ENCODE results near the gene ZXDB. TPM values are rescaled to one million over a fixed set of nuclear protein-coding genes. Genes with fewer than 3 reads are reported as not detected.

The ZXDB gene
- total and polyA plus RNA-seq, 2 of the 13 experiments (the other 11 are each of a cell fraction or from before 2014, with no cell fraction given): 4.5 to 9.0 TPM

- TF ChIP-seq ZNF782 (CRISPR knock-in tag; IDR thresholded peaks at IDR 0.05; ENCODE audit: borderline replicate concordance) (no peak), FOXO1 (CRISPR knock-in tag; IDR thresholded peaks at IDR 0.05) (no peak), SALL1 (CRISPR knock-in tag; IDR thresholded peaks at IDR 0.05) (peak; percentile 27; the same call in 1 of the 2 replicates)
Observed at GRCh38 chrX:57640674-57641016, 48.8 kb downstream of the ZXDB start (continued).

- Histone ChIP-seq H3K36me3 (replicated peaks in 1 of 2; ENCODE audit: control insufficient read depth in 1 of 2, insufficient read depth in 2 of 2, low read length in 2 of 2) (no peaks in the 10 kb centered on the region), H3K9me3 (ENCODE audit: low read length) (no peaks in the 10 kb centered on the region), H3K9ac (ENCODE audit: insufficient read depth, low read depth, low read length) (no peak overlapping the region), H3K4me1 (ENCODE audit: insufficient read depth, low read length) (peaks cover 50% of the 10 kb centered on the region), H3K4me3 (replicated peaks in 1 of 3; ENCODE audit: insufficient read depth in 1 of 3, low read depth in 2 of 3, low read length in 3 of 3) (no peak overlapping the region), H3K79me2 (ENCODE audit: insufficient read depth, low read length) (no peaks in the 10 kb centered on the region), H3K27me3 (ENCODE audit: control insufficient read depth in 1 of 2, insufficient read depth in 2 of 2, low read length in 2 of 2) (no peaks in the 10 kb centered on the region), H4K20me1 (ENCODE audit: insufficient read depth, low read length) (no peaks in the 10 kb centered on the region), H3K4me2 (ENCODE audit: low read depth, low read length) (no peak overlapping the region), H2AFZ (ENCODE audit: low read length) (no peak overlapping the region), H3K27ac (ENCODE audit: extremely low read length, insufficient read depth, low read length) (no peak overlapping the region)
- DNase-seq (ENCODE audit: low spot score) (no peak), ATAC-seq (no peak), FAIRE-seq (no peak)
- TF ChIP-seq ZNF20 (CRISPR knock-in tag; IDR thresholded peaks at IDR 0.05) (no peak), ZNF251 (CRISPR knock-in tag; IDR thresholded peaks at IDR 0.05) (no peak), RERE (CRISPR knock-in tag; IDR thresholded peaks at IDR 0.05; ENCODE audit: low read depth) (no peak), ZNF883 (CRISPR knock-in tag; IDR thresholded peaks at IDR 0.05; ENCODE audit: not compliant biosample characterization) (no peak), RFX3 (CRISPR knock-in tag; IDR thresholded peaks at IDR 0.05) (no peak), AKAP8 (CRISPR knock-in tag; IDR thresholded peaks at IDR 0.05) (no peak), ZNF432 (CRISPR knock-in tag; IDR thresholded peaks at IDR 0.05; ENCODE audit: borderline replicate concordance) (no peak), GABPA (IDR thresholded peaks at IDR 0.05; ENCODE audit: low read depth, low read length) (no peak), GABPA (CRISPR knock-in tag; IDR thresholded peaks at IDR 0.05; ENCODE audit: low read depth) (no peak), SP2 (CRISPR knock-in tag; IDR thresholded peaks at IDR 0.05) (no peak), CEBPG (CRISPR knock-in tag; IDR thresholded peaks at IDR 0.05) (no peak), HOXA5 (CRISPR knock-in tag; IDR thresholded peaks at IDR 0.05) (no peak), ZSCAN5A (CRISPR knock-in tag; IDR thresholded peaks at IDR 0.05; ENCODE audit: borderline replicate concordance) (no peak), SRF (IDR thresholded peaks at IDR 0.05; ENCODE audit: low read depth, low read length) (no peak)
- 77% methylated on average over 2 of the region's 2 CpGs for WGBS (ENCODE audit: low lambda C conversion rate)
- CTCF ChIA-PET (ENCODE audit: low intra/inter-chr PET ratio, low total read pairs): no interaction called here
- no TSS peak for BruUV-seq (replicated peaks)
- intact Hi-C loops (cut with micrococcal nuclease; ENCODE audit: unreplicated experiment): loop anchor here (2.0 kb wide), 1 partner anchor 45 kb away; no protein-coding TSS in a partner anchor
- POLR2A ChIA-PET: interaction anchor here (2.4 kb wide), 1 partner anchor 49 kb away, joined by 11 read pairs; no protein-coding TSS in a partner anchor
- in situ Hi-C loops (cut with HindIII; ENCODE audit: extremely low pct_ligation_motif_present, low pct_unique_long_range_greater_than_20kb): loop anchor here (5.0 kb wide), 1 partner anchor 49 kb away; the partner anchor contains the start of gene ZXDB
Observed at GRCh38 chrX:57641338-57641737, 49.5 kb downstream of the ZXDB start.
